ENCODE results near the gene TMEM59.
"Not testable (repeated sequence)": the region's sequence is repeated elsewhere in the genome, so short reads cannot be mapped to it uniquely, and the experiment has no call there.

Gene TMEM59

GRCh38 chr1:54011316-54012007 lies 41.5 kb downstream of the TMEM59 start:
- DNase-seq: no peak

GRCh38 chr1:54010415-54011117 lies 42.4 kb downstream of the TMEM59 start:
- DNase-seq: no peak

- no peak for DNase-seq
Observed at GRCh38 chr1:54009406-54009805, 43.6 kb downstream of the TMEM59 start.

GRCh38 chr1:54008876-54009275 lies 44.1 kb downstream of the TMEM59 start:
- DNase-seq: no peak

GRCh38 chr1:54007613-54008012 lies 45.4 kb downstream of the TMEM59 start:
- no peak for DNase-seq

GRCh38 chr1:54006508-54006907 lies 46.5 kb downstream of the TMEM59 start:
- DNase-seq: no peak

- no peak for DNase-seq
Observed at GRCh38 chr1:54004481-54005049, 48.4 kb downstream of the TMEM59 start.

GRCh38 chr1:54003750-54004480 lies 49.1 kb downstream of the TMEM59 start:
- not testable (repeated sequence) for DNase-seq

GRCh38 chr1:54003249-54003646 lies 49.8 kb downstream of the TMEM59 start:
- DNase-seq: no peak

GRCh38 chr1:54002544-54003248 lies 50.3 kb downstream of the TMEM59 start:
- DNase-seq: no peak

GRCh38 chr1:54001591-54001990 lies 51.4 kb downstream of the TMEM59 start:
- no peak for DNase-seq

- no peak for DNase-seq
Observed at GRCh38 chr1:53999920-54000319, 53.1 kb downstream of the TMEM59 start.

- DNase-seq: no peak
Observed at GRCh38 chr1:53998223-53998622, 54.8 kb downstream of the TMEM59 start.

GRCh38 chr1:53995683-53996082 lies 57.3 kb downstream of the TMEM59 start:
- no peak for DNase-seq

- DNase-seq: not testable (repeated sequence)
Observed at GRCh38 chr1:53994516-53994915, 58.5 kb downstream of the TMEM59 start.

- no peak for DNase-seq
Observed at GRCh38 chr1:53992085-53992874, 60.7 kb downstream of the TMEM59 start.

- peak in 1 of 5 experiments; percentile 74 for DNase-seq
Observed at GRCh38 chr1:53987880-53988279, 65.1 kb downstream of the TMEM59 start.

- peak in 1 of 5 experiments; percentile 53 for DNase-seq
Observed at GRCh38 chr1:53986458-53986857, 66.5 kb downstream of the TMEM59 start.

- DNase-seq: no peak
Observed at GRCh38 chr1:53984726-53985125, 68.3 kb downstream of the TMEM59 start.

GRCh38 chr1:53982763-53983104 lies 70.3 kb downstream of the TMEM59 start:
- DNase-seq: no peak

- no peak for DNase-seq
Observed at GRCh38 chr1:53982034-53982762, 70.8 kb downstream of the TMEM59 start.

All from T-helper 2 cell (primary cell).